IMR-90 (cell line): Measurements from ENCODE around the gene NLRC5. TPM values are rescaled to one million over a fixed set of nuclear protein-coding genes. Genes with fewer than 3 reads are reported as not detected.

Experiments
- ATAC-seq: fragments of 200-7000 bp; cut with Tn5 transposase; 2 replicates; pipeline ENCODE4 v1.9.1; 2020; ENCODE audit warnings: low read depth, mild to moderate bottlenecking, moderate library complexity
- BruUV-seq: library from RNA; stranded (reverse); fragments of 400-500 nt; replicated peaks from 2 replicates; lab custom pipeline; 2021; lab: Mats Ljungman, UMichigan
- CTCF ChIA-PET: fragments of 300-600 bp; formaldehyde crosslinking; extraction: SDS; loops from one replicate; lab custom pipeline; 2021; ENCODE audit warnings: antibody characterized with exemption; lab: Yijun Ruan, JAX
- POLR2A ChIA-PET: fragments of 300-600 bp; sonication (Branson Sonifier 250); formaldehyde crosslinking; loops from one replicate; lab custom pipeline; 2022; ENCODE audit warnings: antibody characterized with exemption; ENCODE audit not compliant: unreplicated experiment; lab: Charles Lee
- DNase-seq: peaks from one replicate; pipeline ENCODE4 v3.0.0; 2013
- H2AFZ ChIP-seq: replicated peaks from 2 replicates; pipeline ENCODE3; 2013; ENCODE audit warnings: low read length, mild to moderate bottlenecking; ENCODE audit not compliant: poor library complexity
- H2AK5ac ChIP-seq: 2 replicates; pipeline ENCODE4 v1.6.1; 2013; ENCODE audit warnings: low read depth, low read length, inconsistent platforms
- H2AK9ac ChIP-seq: replicated peaks from 2 replicates; pipeline ENCODE3; 2013; ENCODE audit warnings: mild to moderate bottlenecking, low read depth, low read length, moderate library complexity; ENCODE audit not compliant: poor library complexity
- H2BK120ac ChIP-seq: 2 replicates; pipeline ENCODE4 v1.6.1; 2013; ENCODE audit warnings: low read depth, low read length, inconsistent platforms
- H2BK15ac ChIP-seq: 3 replicates; pipeline ENCODE4 v1.6.1; 2013; ENCODE audit warnings: low read depth, low read length, inconsistent platforms
- H2BK20ac ChIP-seq: 2 replicates; pipeline ENCODE4 v1.6.1; 2013; ENCODE audit warnings: low read depth, mild to moderate bottlenecking, inconsistent platforms, low read length, moderate library complexity
- H2BK5ac ChIP-seq: 2 replicates; pipeline ENCODE4 v1.6.1; 2013; ENCODE audit warnings: mild to moderate bottlenecking, low read depth, low read length, inconsistent platforms; ENCODE audit not compliant: poor library complexity, severe bottlenecking
- H3K14ac ChIP-seq: replicated peaks from 2 replicates; pipeline ENCODE4 v1.6.1; 2013; ENCODE audit warnings: low read depth, low read length, inconsistent platforms
- H3K18ac ChIP-seq: 2 replicates; pipeline ENCODE4 v1.6.1; 2013; ENCODE audit warnings: low read depth, low read length, control low read depth
- H3K23ac ChIP-seq: 2 replicates; pipeline ENCODE4 v1.6.1; 2013; ENCODE audit warnings: low read depth, low read length, inconsistent platforms
- H3K27ac ChIP-seq: 2 replicates; pipeline ENCODE4 v1.5.1; 2013; ENCODE audit warnings: mild to moderate bottlenecking, control low read depth, low read length; ENCODE audit not compliant: insufficient read depth
- H3K27me3 ChIP-seq: 2 replicates; pipeline ENCODE4 v1.6.1; 2013; ENCODE audit warnings: low read length; ENCODE audit not compliant: control insufficient read depth, insufficient read depth
- H3K36me3 ChIP-seq: 2 replicates; pipeline ENCODE4 v1.6.1; 2013; ENCODE audit warnings: low read length, mixed read lengths; ENCODE audit not compliant: control insufficient read depth, insufficient read depth
- H3K4ac ChIP-seq: 2 replicates; pipeline ENCODE4 v1.6.1; 2013; ENCODE audit warnings: low read depth, low read length, inconsistent platforms
- H3K4me1 ChIP-seq: 2 replicates; pipeline ENCODE4 v1.6.1; 2013; ENCODE audit warnings: low read length, mixed read lengths; ENCODE audit not compliant: control insufficient read depth, insufficient read depth
- H3K4me2 ChIP-seq: 2 replicates; pipeline ENCODE4 v1.6.1; 2013; ENCODE audit warnings: low read depth, mild to moderate bottlenecking, control low read depth, low read length, moderate library complexity
- H3K4me3 ChIP-seq: 2 replicates; pipeline ENCODE4 v1.5.1; 2013; ENCODE audit warnings: low read depth, mild to moderate bottlenecking, control low read depth, low read length, moderate library complexity; ENCODE audit not compliant: insufficient read depth
- H3K56ac ChIP-seq: 2 replicates; pipeline ENCODE4 v1.6.1; 2013; ENCODE audit warnings: low read length, inconsistent platforms; ENCODE audit not compliant: insufficient read depth; ENCODE audit errors: extremely low read depth
- H3K79me1 ChIP-seq, 2 experiments: 2 replicates each; pipeline ENCODE4 v1.6.1; 2013; ENCODE audit warnings: low read length in 2 of 2, inconsistent platforms in 1 of 2, low read depth in 1 of 2
- H3K9ac ChIP-seq: 2 replicates; pipeline ENCODE4 v1.6.1; 2013; ENCODE audit warnings: low read depth, low read length, control low read depth
- H3K9me1 ChIP-seq: 2 replicates; pipeline ENCODE4 v1.6.1; 2013; ENCODE audit warnings: low read length, inconsistent platforms; ENCODE audit not compliant: insufficient read depth
- H3K9me3 ChIP-seq: 2 replicates; pipeline ENCODE4 v1.6.1; 2013; ENCODE audit warnings: low read length; ENCODE audit not compliant: control insufficient read depth, insufficient read depth
- H4K20me1 ChIP-seq: 2 replicates; pipeline ENCODE4 v1.6.1; 2013; ENCODE audit warnings: low read length, inconsistent platforms; ENCODE audit not compliant: insufficient read depth
- H4K5ac ChIP-seq: 2 replicates; pipeline ENCODE4 v1.6.1; 2013; ENCODE audit warnings: mild to moderate bottlenecking, low read depth, low read length, control low read depth
- H4K8ac ChIP-seq, 2 experiments: 2 replicates each; pipeline ENCODE4 v1.6.1; 2013; ENCODE audit warnings: low read depth in 2 of 2, low read length in 2 of 2, control low read depth in 1 of 2, inconsistent platforms in 1 of 2
- H4K91ac ChIP-seq: 2 replicates; pipeline ENCODE4 v1.6.1; 2013; ENCODE audit warnings: low read depth, low read length, inconsistent platforms; ENCODE audit not compliant: insufficient read depth
- BHLHE40 ChIP-seq: fragments of 150-350 bp; IDR thresholded peaks from 2 replicates; pipeline ENCODE4 v1.6.1; 2016; ENCODE audit warnings: mild to moderate bottlenecking, low read depth, low read length
- CHD1 ChIP-seq: IDR thresholded peaks from 2 replicates; pipeline ENCODE4 v1.6.1; 2012; ENCODE audit warnings: low read depth, low read length, improper control_type of control experiment
- FOS ChIP-seq: fragments of 150-350 bp; IDR thresholded peaks from 2 replicates; pipeline ENCODE4 v1.6.1; 2016; ENCODE audit warnings: low read depth, low read length
- MAFK ChIP-seq: IDR thresholded peaks from 2 replicates; pipeline ENCODE4 v1.6.1; 2012; ENCODE audit warnings: low read depth, low read length, improper control_type of control experiment
- MAZ ChIP-seq: IDR thresholded peaks from 2 replicates; pipeline ENCODE4 v1.6.1; 2012; ENCODE audit warnings: low read depth, mild to moderate bottlenecking, low read length, improper control_type of control experiment, moderate library complexity, borderline replicate concordance
- MXI1 ChIP-seq: IDR thresholded peaks from 2 replicates; pipeline ENCODE4 v1.6.1; 2012; ENCODE audit warnings: low read depth, mild to moderate bottlenecking, low read length, moderate library complexity, borderline replicate concordance
- NFE2L2 ChIP-seq: fragments of 150-350 bp; IDR thresholded peaks from 2 replicates; pipeline ENCODE4 v1.6.1; 2016; ENCODE audit warnings: low read depth, mild to moderate bottlenecking, low read length
- POLR2A ChIP-seq: IDR thresholded peaks from 2 replicates; pipeline ENCODE4 v1.6.1; 2012; ENCODE audit warnings: mild to moderate bottlenecking, low read depth, low read length
- RCOR1 ChIP-seq: IDR thresholded peaks from 2 replicates; pipeline ENCODE4 v1.6.1; 2012; ENCODE audit warnings: mild to moderate bottlenecking, low read length, improper control_type of control experiment; ENCODE audit not compliant: insufficient replicate concordance
- RFX5 ChIP-seq: IDR thresholded peaks from 2 replicates; pipeline ENCODE4 v1.8.0; 2012; ENCODE audit warnings: low read depth, mild to moderate bottlenecking, low read length, moderate library complexity
- SMC3 ChIP-seq: fragments of 150-350 bp; IDR thresholded peaks from 2 replicates; pipeline ENCODE4 v1.6.1; 2016; ENCODE audit warnings: low read depth, mild to moderate bottlenecking, antibody characterized with exemption, low read length, moderate library complexity
- WGBS, 2 experiments: methylation state at CpG; one replicate each; pipeline versions ENCODE4 v1.1.5 to v1.1.7; 2013; ENCODE audit warnings: missing lambda C conversion rate in 2 of 2; ENCODE audit not compliant: insufficient read length in 1 of 2; ENCODE audit errors: extremely low coverage in 2 of 2; 5-methylcytosine and 5-hydroxymethylcytosine counted together
- dilution Hi-C: fragments of 300-500 bp; cut with HindIII; formaldehyde crosslinking; loops from one replicate; pipeline ENCODE4 v1.14.3; 2018; ENCODE audit warnings: low sequenced_read_pairs; ENCODE audit not compliant: unreplicated experiment
- in situ Hi-C: fragments of 300-500 bp; cut with MboI; formaldehyde crosslinking; loops from 3 replicates; pipeline ENCODE4 v1.14.3; 2019; ENCODE audit warnings: low sequenced_read_pairs, inconsistent platforms, mixed read lengths
- intact Hi-C: fragments of 100-400 bp; cut with micrococcal nuclease; formaldehyde crosslinking; loops from 2 replicates; pipeline ENCODE4 v1.10.0; 2022
- polyA plus RNA-seq, 3 experiments: library from polyadenylated mRNA; depleted of rRNA; stranded (reverse); fragments of >200 nt; gene quantifications; 2 replicates each; pipeline ENCODE4 v1.2.3, GENCODE V29; 2012; ENCODE audit warnings: low replicate concordance in 1 of 3
- total RNA-seq: library from RNA; depleted of rRNA; stranded (reverse); fragments of >200 nt; gene quantifications from 2 replicates; pipeline ENCODE4 v1.2.3, GENCODE V29; 2012
- TF ChIP-seq, protein P1 (sequence below): conservative IDR thresholded peaks from 2 replicates; pipeline ENCODE4 v1.5.1; 2012; ENCODE audit warnings: mild to moderate bottlenecking, low read depth, low read length, improper control_type of control experiment
- TF ChIP-seq, protein P2 (sequence below): fragments of 150-350 bp; IDR thresholded peaks from 2 replicates; pipeline ENCODE4 v1.6.1; 2017; ENCODE audit warnings: mild to moderate bottlenecking, antibody characterized with exemption, low read length, low read depth
- TF ChIP-seq, protein P3 (sequence below): fragments of 150-350 bp; IDR thresholded peaks from 2 replicates; pipeline ENCODE4 v1.6.1; 2016; ENCODE audit warnings: low read depth, mild to moderate bottlenecking, low read length, moderate library complexity, borderline replicate concordance

NLRC5 gene
- total and polyA plus RNA-seq, 2 of the 4 experiments (the other 2 are of a cell fraction), result 9.1 to 14.9 TPM

DNA sequence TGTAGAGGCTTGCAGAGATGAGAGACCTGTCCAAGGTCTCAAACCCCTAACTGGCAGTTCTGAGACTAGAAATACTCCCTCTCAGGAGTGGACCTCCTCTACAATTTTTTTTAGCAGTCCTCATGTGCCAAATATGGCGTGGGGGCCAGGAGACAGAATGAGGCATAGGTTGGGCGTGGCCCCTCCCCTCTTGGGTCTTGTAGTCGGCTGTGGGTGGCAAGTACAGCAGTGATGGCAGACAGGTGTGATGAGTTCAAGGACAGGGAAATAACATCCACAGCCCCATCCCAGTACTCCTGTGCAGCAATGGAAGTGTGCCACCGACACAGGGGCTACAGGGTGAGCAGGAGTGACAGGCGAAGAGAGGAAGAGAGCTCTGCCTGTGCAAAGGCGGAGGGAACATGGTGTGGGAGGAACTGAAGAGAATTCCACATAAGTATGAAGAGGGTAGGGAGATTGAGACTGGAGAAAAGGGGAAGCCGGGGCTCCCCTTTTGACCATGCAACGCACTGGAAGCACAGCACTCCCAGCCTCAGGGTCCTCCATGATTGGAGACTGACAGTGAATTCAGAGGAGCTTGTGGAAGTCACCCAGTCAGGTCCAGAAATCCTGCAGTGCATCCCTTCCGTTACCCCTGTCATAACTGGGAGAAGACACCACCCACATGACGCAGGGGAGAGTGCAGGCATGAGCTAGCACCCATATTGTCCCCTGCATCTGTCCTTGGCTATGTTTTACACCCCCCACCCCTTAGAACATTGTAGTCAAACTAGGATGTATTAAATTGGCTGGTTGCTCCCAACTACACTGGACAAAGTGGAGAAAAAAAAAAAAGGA is 42.4 kb upstream of the NLRC5 start:
- Histone ChIP-seq H4K5ac (no peak overlapping the region), H4K20me1 (peaks cover 44% of the 10 kb centered on the region), H3K23ac (no peak overlapping the region), H4K8ac (no peak overlapping the region), H2BK20ac (no peak overlapping the region), H3K27ac (no peak overlapping the region), H2BK15ac (no peak overlapping the region), H3K36me3 (peaks cover 26% of the 10 kb centered on the region), H2AK5ac (no peak overlapping the region), H2BK5ac (no peak overlapping the region), H3K79me1 (peaks cover 0 to 20% of the 10 kb centered on the region in 2 experiments; a peak in 3 of 4 replicates), H2AFZ (no peak overlapping the region), H3K4me3 (no peak overlapping the region), H4K91ac (no peak overlapping the region), H3K9me3 (no peaks in the 10 kb centered on the region), H2AK9ac (no peak overlapping the region), H3K9ac (no peak overlapping the region), H3K4me1 (peaks cover 6% of the 10 kb centered on the region), H3K4me2 (no peak overlapping the region), H3K14ac (no peak overlapping the region), H3K4ac (no peak overlapping the region), H2BK120ac (no peak overlapping the region), H3K9me1 (peaks cover 6% of the 10 kb centered on the region; the same call in 1 of the 2 replicates), H3K56ac (no peak overlapping the region), H3K27me3 (no peaks in the 10 kb centered on the region), H3K18ac (no peak overlapping the region)
- no TSS peak for BruUV-seq
- 83% methylated on average over 1 of the region's 10 CpGs; no CpG with 5 or more reads in 1 of the 2 experiments for WGBS, 2 experiments
- CTCF ChIA-PET, result interaction anchor here (0.6 kb wide), 2 partner anchors 41 to 92 kb away, joined by 3 to 4 read pairs; no protein-coding TSS in a partner anchor
- in situ Hi-C loops (no loop called here), intact Hi-C loops (no loop called here), dilution Hi-C loops (no loop called here)
- ATAC-seq (no peak), DNase-seq (no peak)
- POLR2A ChIA-PET, result interaction anchor here (0.6 kb wide), 1 partner anchor 141 kb away, joined by 4 read pairs; no protein-coding TSS in a partner anchor
- TF ChIP-seq MAZ, result no peak
- TF ChIP-seq FOS, result no peak
- no peak for TF ChIP-seq CHD1
- no peak for TF ChIP-seq MAFK
- no peak for TF ChIP-seq POLR2A
- TF ChIP-seq RFX5, result no peak
- no peak for TF ChIP-seq MXI1
- TF ChIP-seq BHLHE40, result no peak
- TF ChIP-seq, protein P1, sequence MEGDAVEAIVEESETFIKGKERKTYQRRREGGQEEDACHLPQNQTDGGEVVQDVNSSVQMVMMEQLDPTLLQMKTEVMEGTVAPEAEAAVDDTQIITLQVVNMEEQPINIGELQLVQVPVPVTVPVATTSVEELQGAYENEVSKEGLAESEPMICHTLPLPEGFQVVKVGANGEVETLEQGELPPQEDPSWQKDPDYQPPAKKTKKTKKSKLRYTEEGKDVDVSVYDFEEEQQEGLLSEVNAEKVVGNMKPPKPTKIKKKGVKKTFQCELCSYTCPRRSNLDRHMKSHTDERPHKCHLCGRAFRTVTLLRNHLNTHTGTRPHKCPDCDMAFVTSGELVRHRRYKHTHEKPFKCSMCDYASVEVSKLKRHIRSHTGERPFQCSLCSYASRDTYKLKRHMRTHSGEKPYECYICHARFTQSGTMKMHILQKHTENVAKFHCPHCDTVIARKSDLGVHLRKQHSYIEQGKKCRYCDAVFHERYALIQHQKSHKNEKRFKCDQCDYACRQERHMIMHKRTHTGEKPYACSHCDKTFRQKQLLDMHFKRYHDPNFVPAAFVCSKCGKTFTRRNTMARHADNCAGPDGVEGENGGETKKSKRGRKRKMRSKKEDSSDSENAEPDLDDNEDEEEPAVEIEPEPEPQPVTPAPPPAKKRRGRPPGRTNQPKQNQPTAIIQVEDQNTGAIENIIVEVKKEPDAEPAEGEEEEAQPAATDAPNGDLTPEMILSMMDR, result no peak
- TF ChIP-seq, protein P2, sequence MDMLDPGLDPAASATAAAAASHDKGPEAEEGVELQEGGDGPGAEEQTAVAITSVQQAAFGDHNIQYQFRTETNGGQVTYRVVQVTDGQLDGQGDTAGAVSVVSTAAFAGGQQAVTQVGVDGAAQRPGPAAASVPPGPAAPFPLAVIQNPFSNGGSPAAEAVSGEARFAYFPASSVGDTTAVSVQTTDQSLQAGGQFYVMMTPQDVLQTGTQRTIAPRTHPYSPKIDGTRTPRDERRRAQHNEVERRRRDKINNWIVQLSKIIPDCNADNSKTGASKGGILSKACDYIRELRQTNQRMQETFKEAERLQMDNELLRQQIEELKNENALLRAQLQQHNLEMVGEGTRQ, result no peak
- TF ChIP-seq SMC3, result no peak
- no peak for TF ChIP-seq RCOR1
- TF ChIP-seq, protein P3, sequence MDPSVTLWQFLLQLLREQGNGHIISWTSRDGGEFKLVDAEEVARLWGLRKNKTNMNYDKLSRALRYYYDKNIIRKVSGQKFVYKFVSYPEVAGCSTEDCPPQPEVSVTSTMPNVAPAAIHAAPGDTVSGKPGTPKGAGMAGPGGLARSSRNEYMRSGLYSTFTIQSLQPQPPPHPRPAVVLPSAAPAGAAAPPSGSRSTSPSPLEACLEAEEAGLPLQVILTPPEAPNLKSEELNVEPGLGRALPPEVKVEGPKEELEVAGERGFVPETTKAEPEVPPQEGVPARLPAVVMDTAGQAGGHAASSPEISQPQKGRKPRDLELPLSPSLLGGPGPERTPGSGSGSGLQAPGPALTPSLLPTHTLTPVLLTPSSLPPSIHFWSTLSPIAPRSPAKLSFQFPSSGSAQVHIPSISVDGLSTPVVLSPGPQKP, result no peak
- TF ChIP-seq NFE2L2, result no peak
